Vagina (tissue), 2 donors: Measurements from ENCODE around the gene DNAI1.

Experiments used
- POLR2AphosphoS5 ChIP-seq, 2 donors: sonication (generic); formaldehyde crosslinking; IDR thresholded peaks; one replicate each; pipeline ENCODE4 v1.9.0; 2017; ENCODE audit warnings: antibody characterized with exemption in 2 of 2, mild to moderate bottlenecking in 2 of 2, low read depth in 1 of 2; ENCODE audit not compliant: insufficient read depth in 1 of 2
- TF ChIP-seq, protein P1 (sequence below), 3 experiments: fragments of 450-650 bp in 2 of 3; fragments of 200-600 bp in 1 of 3; sonication (generic) in 1 of 3; IDR thresholded peaks; one replicate each; pipeline ENCODE4 v1.5.1; 2017 to 2019; ENCODE audit warnings: antibody characterized with exemption in 3 of 3, mild to moderate bottlenecking in 2 of 3, moderate library complexity in 2 of 3

DNA sequence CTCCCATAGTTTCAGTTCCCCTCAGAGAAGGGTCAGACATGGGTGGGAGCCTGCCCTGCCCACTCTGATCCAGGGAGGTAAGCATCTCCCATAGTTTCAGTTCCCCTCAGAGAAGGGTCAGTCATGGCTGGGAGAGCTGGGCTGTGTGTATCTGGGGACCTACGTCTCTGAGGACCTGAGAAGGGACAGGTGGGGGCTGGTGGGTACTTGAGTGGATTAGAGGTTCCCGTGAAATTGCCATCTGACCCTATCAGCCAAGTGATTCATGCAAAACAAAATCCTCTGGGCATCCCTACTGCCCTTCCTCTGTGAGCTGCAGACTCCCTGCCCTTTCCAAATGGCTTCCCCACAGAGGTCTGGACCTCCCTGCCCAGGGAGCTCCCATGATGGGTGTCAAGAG, 60.3 kb downstream of the DNAI1 start:
- no peak for TF ChIP-seq POLR2AphosphoS5 (IDR thresholded peaks at IDR 0.05; ENCODE audit: insufficient read depth in 1 of 2, low read depth in 1 of 2)
- TF ChIP-seq, protein P1, sequence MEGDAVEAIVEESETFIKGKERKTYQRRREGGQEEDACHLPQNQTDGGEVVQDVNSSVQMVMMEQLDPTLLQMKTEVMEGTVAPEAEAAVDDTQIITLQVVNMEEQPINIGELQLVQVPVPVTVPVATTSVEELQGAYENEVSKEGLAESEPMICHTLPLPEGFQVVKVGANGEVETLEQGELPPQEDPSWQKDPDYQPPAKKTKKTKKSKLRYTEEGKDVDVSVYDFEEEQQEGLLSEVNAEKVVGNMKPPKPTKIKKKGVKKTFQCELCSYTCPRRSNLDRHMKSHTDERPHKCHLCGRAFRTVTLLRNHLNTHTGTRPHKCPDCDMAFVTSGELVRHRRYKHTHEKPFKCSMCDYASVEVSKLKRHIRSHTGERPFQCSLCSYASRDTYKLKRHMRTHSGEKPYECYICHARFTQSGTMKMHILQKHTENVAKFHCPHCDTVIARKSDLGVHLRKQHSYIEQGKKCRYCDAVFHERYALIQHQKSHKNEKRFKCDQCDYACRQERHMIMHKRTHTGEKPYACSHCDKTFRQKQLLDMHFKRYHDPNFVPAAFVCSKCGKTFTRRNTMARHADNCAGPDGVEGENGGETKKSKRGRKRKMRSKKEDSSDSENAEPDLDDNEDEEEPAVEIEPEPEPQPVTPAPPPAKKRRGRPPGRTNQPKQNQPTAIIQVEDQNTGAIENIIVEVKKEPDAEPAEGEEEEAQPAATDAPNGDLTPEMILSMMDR (IDR thresholded peaks at IDR 0.05), result no peak
